Measurements from ENCODE around the gene HPSE2.

The HPSE2 gene

DNA sequence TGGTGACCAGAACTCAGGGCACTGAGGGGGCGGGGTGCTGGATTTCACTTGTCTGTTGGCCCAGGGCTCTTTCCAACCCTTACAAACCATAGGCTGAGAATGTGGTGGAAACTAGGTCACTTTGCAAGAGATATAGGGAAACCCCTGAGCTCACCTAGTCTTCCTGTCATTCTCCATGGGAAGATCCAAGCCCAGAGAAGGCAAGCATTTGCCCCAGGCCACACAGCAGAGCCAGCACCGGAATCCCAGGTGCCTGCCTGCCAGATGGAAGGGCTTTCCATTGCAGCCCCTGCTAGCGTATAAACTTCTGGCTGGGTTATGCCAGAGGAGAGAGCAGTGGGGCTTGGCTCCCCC, 821.1 kb downstream of the HPSE2 start:
- H3K36me3 ChIP-seq (replicated peaks; ENCODE audit: low read depth, low read length) = no peaks in the 10 kb centered on the region
- TF ChIP-seq, protein P1, sequence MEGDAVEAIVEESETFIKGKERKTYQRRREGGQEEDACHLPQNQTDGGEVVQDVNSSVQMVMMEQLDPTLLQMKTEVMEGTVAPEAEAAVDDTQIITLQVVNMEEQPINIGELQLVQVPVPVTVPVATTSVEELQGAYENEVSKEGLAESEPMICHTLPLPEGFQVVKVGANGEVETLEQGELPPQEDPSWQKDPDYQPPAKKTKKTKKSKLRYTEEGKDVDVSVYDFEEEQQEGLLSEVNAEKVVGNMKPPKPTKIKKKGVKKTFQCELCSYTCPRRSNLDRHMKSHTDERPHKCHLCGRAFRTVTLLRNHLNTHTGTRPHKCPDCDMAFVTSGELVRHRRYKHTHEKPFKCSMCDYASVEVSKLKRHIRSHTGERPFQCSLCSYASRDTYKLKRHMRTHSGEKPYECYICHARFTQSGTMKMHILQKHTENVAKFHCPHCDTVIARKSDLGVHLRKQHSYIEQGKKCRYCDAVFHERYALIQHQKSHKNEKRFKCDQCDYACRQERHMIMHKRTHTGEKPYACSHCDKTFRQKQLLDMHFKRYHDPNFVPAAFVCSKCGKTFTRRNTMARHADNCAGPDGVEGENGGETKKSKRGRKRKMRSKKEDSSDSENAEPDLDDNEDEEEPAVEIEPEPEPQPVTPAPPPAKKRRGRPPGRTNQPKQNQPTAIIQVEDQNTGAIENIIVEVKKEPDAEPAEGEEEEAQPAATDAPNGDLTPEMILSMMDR (IDR thresholded peaks at IDR 0.05; ENCODE audit: low read depth, low read length) = no peak
- TF ChIP-seq EZH2phosphoT487 (IDR thresholded peaks at IDR 0.05; ENCODE audit: low read depth) = no peak
- H3K79me2 ChIP-seq (ENCODE audit: low read length) = no peaks in the 10 kb centered on the region
- no peak overlapping the region for H3K4me2 ChIP-seq (ENCODE audit: low read length)
- no peaks in the 10 kb centered on the region for H3K27me3 ChIP-seq (ENCODE audit: low read depth, low read length)
- no peak overlapping the region for H3K4me3 ChIP-seq (ENCODE audit: low read length)
- no peak overlapping the region for H3K27ac ChIP-seq (ENCODE audit: low read length)
- H4K20me1 ChIP-seq (ENCODE audit: insufficient read depth, low read length) = no peaks in the 10 kb centered on the region
- H3K9me3 ChIP-seq (ENCODE audit: insufficient read depth, low read length) = no peaks in the 10 kb centered on the region
- peaks cover 12% of the 10 kb centered on the region for H3K4me1 ChIP-seq (ENCODE audit: low read length)
- H3K9ac ChIP-seq (ENCODE audit: low read length) = no peak overlapping the region
- H2AFZ ChIP-seq (ENCODE audit: low read depth, low read length) = no peak overlapping the region

DNA sequence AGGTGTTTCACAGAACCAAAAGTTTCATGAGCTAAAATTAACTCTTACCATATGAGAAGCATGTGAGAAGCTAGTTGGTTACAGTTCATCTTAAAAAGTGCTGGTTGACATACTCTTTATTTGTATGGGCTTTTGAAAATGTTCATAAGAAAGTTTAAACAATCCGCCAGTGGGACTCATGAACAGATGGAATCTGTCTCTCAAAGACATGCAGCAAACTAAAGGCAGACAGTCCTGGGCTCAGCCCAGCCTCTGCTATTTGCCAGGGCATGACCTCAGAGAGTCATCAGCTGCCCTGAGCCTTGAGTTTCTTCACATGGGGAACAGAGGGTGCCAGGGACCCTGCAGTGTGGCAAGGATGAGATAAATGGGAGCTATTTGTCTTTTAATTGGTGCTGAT, 823.9 kb downstream of the HPSE2 start:
- H3K27me3 ChIP-seq (ENCODE audit: low read depth, low read length) = no peaks in the 10 kb centered on the region
- H3K9ac ChIP-seq (ENCODE audit: low read length) = no peak overlapping the region
- H2AFZ ChIP-seq (ENCODE audit: low read depth, low read length) = no peak overlapping the region
- H3K79me2 ChIP-seq (ENCODE audit: low read length) = no peaks in the 10 kb centered on the region
- TF ChIP-seq, protein P1 (IDR thresholded peaks at IDR 0.05; ENCODE audit: low read depth, low read length) = no peak
- no peak for TF ChIP-seq EZH2phosphoT487 (IDR thresholded peaks at IDR 0.05; ENCODE audit: low read depth)
- no peaks in the 10 kb centered on the region for H3K36me3 ChIP-seq (replicated peaks; ENCODE audit: low read depth, low read length)
- no peaks in the 10 kb centered on the region for H4K20me1 ChIP-seq (ENCODE audit: insufficient read depth, low read length)
- peaks cover 25% of the 10 kb centered on the region for H3K4me1 ChIP-seq (ENCODE audit: low read length)
- H3K9me3 ChIP-seq (ENCODE audit: insufficient read depth, low read length) = no peaks in the 10 kb centered on the region
- no peak overlapping the region for H3K4me3 ChIP-seq (ENCODE audit: low read length)
- H3K4me2 ChIP-seq (ENCODE audit: low read length) = no peak overlapping the region; the same call in 1 of the 2 replicates
- no peak overlapping the region for H3K27ac ChIP-seq (ENCODE audit: low read length)

DNA sequence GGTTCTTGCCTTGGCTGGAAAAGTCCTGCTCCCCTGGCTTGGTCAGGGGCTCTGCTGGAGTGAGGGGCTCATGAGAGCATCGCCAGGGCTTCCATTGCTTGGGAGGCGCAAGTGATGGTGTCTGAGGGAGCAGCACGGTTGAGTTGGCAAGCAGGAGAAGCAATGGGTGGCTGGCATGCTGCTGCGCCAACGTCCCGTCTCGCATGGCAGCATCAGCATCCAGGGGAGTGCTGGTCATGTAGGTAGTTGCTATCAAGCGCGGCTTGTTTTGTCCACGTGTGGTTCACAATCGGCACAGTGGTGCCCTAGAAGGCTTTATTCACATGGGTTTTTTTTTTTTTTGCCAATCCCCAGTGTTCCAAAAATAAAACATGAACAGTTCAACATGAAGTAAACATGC, 824.5 kb downstream of the HPSE2 start:
- Histone ChIP-seq H3K4me3 (ENCODE audit: low read length) (no peak overlapping the region), H3K4me1 (ENCODE audit: low read length) (peaks cover 28% of the 10 kb centered on the region), H4K20me1 (ENCODE audit: insufficient read depth, low read length) (no peaks in the 10 kb centered on the region), H3K27me3 (ENCODE audit: low read depth, low read length) (no peaks in the 10 kb centered on the region), H3K27ac (ENCODE audit: low read length) (no peak overlapping the region), H2AFZ (ENCODE audit: low read depth, low read length) (no peak overlapping the region), H3K4me2 (ENCODE audit: low read length) (no peak overlapping the region), H3K9ac (ENCODE audit: low read length) (no peak overlapping the region), H3K36me3 (replicated peaks; ENCODE audit: low read depth, low read length) (no peaks in the 10 kb centered on the region), H3K79me2 (ENCODE audit: low read length) (no peaks in the 10 kb centered on the region), H3K9me3 (ENCODE audit: insufficient read depth, low read length) (no peaks in the 10 kb centered on the region)
- no peak for TF ChIP-seq EZH2phosphoT487 (IDR thresholded peaks at IDR 0.05; ENCODE audit: low read depth)
- TF ChIP-seq, protein P1 (IDR thresholded peaks at IDR 0.05; ENCODE audit: low read depth, low read length) = no peak

DNA sequence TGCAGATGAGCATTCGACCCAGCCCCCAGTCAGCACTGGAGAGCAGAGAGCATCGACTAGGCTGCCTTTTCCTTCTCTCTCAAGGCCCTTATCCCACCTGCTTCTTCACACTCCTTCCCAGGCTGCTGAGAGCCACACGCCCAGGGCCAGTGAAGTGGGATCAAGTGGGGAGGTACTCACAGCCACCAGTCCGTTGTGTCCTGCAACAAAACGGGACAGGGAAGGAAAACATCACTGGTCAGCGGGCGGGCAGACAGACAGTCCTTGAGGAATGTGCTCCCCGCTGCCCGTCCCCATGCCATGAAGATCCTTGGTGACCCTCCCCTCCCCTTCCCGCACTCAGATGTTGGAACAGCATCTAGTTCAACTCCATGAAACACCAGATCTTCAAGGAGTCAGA, 824.9 kb downstream of the HPSE2 start:
- no peak overlapping the region for H3K9ac ChIP-seq (ENCODE audit: low read length)
- H2AFZ ChIP-seq (ENCODE audit: low read depth, low read length) = no peak overlapping the region
- H3K4me2 ChIP-seq (ENCODE audit: low read length) = no peak overlapping the region
- TF ChIP-seq EZH2phosphoT487 (IDR thresholded peaks at IDR 0.05; ENCODE audit: low read depth) = no peak
- TF ChIP-seq, protein P1 (IDR thresholded peaks at IDR 0.05; ENCODE audit: low read depth, low read length) = no peak
- H4K20me1 ChIP-seq (ENCODE audit: insufficient read depth, low read length) = no peaks in the 10 kb centered on the region
- H3K4me3 ChIP-seq (ENCODE audit: low read length) = no peak overlapping the region
- no peak overlapping the region for H3K27ac ChIP-seq (ENCODE audit: low read length)
- H3K9me3 ChIP-seq (ENCODE audit: insufficient read depth, low read length) = no peaks in the 10 kb centered on the region
- H3K36me3 ChIP-seq (replicated peaks; ENCODE audit: low read depth, low read length) = no peaks in the 10 kb centered on the region
- H3K4me1 ChIP-seq (ENCODE audit: low read length) = peaks cover 32% of the 10 kb centered on the region
- no peaks in the 10 kb centered on the region for H3K79me2 ChIP-seq (ENCODE audit: low read length)
- no peaks in the 10 kb centered on the region for H3K27me3 ChIP-seq (ENCODE audit: low read depth, low read length)
